ENCODE data around the gene HPN.

Gene HPN

GRCh38 chr19:35079826-35080225 lies 38.3 kb downstream of the HPN start:
- Histone ChIP-seq H3K4me3 (ENCODE audit: low read depth, low read length, poor library complexity, severe bottlenecking) (no peak overlapping the region), H3K9me2 (ENCODE audit: low read depth, low read length) (no peaks in the 10 kb centered on the region), H3K79me2 (ENCODE audit: insufficient read depth, low read length) (no peaks in the 10 kb centered on the region), H3K9ac (ENCODE audit: low read length) (no peak overlapping the region), H3K4me2 (ENCODE audit: low read length) (no peak overlapping the region), H3K27me3 (ENCODE audit: insufficient read depth, low read length) (0 out of 2 replicates have a peak, but pooled peaks cover 4% of the 10 kb centered on the region), H3K4me1 (ENCODE audit: insufficient read depth, low read length, severe bottlenecking) (no peaks in the 10 kb centered on the region), H3K27ac (ENCODE audit: low read depth, low read length, poor library complexity, severe bottlenecking) (no peak overlapping the region), H3K36me3 (ENCODE audit: insufficient read depth, low read length) (no peaks in the 10 kb centered on the region), H3F3A (ENCODE audit: insufficient read depth, low read length) (no peaks in the 10 kb centered on the region), H3K9me3 (ENCODE audit: low read length) (no peaks in the 10 kb centered on the region), H4K20me1 (ENCODE audit: insufficient read depth, low read length) (no peaks in the 10 kb centered on the region), H2AFZ (ENCODE audit: low read length) (no peak overlapping the region)
- TF ChIP-seq EZH2 (IDR thresholded peaks at IDR 0.05; ENCODE audit: borderline replicate concordance, low read length): no peak
- TF ChIP-seq CTCF (IDR thresholded peaks at IDR 0.05; ENCODE audit: low read length): no peak

GRCh38 chr19:35080613-35081170 lies 39.2 kb downstream of the HPN start:
- H3K9me2 ChIP-seq (ENCODE audit: low read depth, low read length): no peaks in the 10 kb centered on the region
- peaks cover 9% of the 10 kb centered on the region for H3K4me1 ChIP-seq (ENCODE audit: insufficient read depth, low read length, severe bottlenecking)
- H3K36me3 ChIP-seq (ENCODE audit: insufficient read depth, low read length): no peaks in the 10 kb centered on the region
- no peak overlapping the region for H3K4me3 ChIP-seq (ENCODE audit: low read depth, low read length, poor library complexity, severe bottlenecking)
- H3K4me2 ChIP-seq (ENCODE audit: low read length): no peak overlapping the region
- no peaks in the 10 kb centered on the region for H3K9me3 ChIP-seq (ENCODE audit: low read length)
- H4K20me1 ChIP-seq (ENCODE audit: insufficient read depth, low read length): no peaks in the 10 kb centered on the region
- no peaks in the 10 kb centered on the region for H3K79me2 ChIP-seq (ENCODE audit: insufficient read depth, low read length)
- H3F3A ChIP-seq (ENCODE audit: insufficient read depth, low read length): no peaks in the 10 kb centered on the region
- TF ChIP-seq EZH2 (IDR thresholded peaks at IDR 0.05; ENCODE audit: borderline replicate concordance, low read length) (no peak), CTCF (IDR thresholded peaks at IDR 0.05; ENCODE audit: low read length) (no peak)
- H3K27ac ChIP-seq (ENCODE audit: low read depth, low read length, poor library complexity, severe bottlenecking): no peak overlapping the region
- H2AFZ ChIP-seq (ENCODE audit: low read length): no peak overlapping the region
- 0 out of 2 replicates have a peak, but pooled peaks cover 3% of the 10 kb centered on the region for H3K27me3 ChIP-seq (ENCODE audit: insufficient read depth, low read length)
- no peak overlapping the region for H3K9ac ChIP-seq (ENCODE audit: low read length)

- Histone ChIP-seq H3K4me2 (ENCODE audit: low read length) (no peak overlapping the region), H3K9ac (ENCODE audit: low read length) (no peak overlapping the region), H3K9me3 (ENCODE audit: low read length) (no peaks in the 10 kb centered on the region), H4K20me1 (ENCODE audit: insufficient read depth, low read length) (no peaks in the 10 kb centered on the region), H2AFZ (ENCODE audit: low read length) (no peak overlapping the region), H3K36me3 (ENCODE audit: insufficient read depth, low read length) (no peaks in the 10 kb centered on the region), H3K4me3 (ENCODE audit: low read depth, low read length, poor library complexity, severe bottlenecking) (no peak overlapping the region), H3K9me2 (ENCODE audit: low read depth, low read length) (no peaks in the 10 kb centered on the region), H3K4me1 (ENCODE audit: insufficient read depth, low read length, severe bottlenecking) (peaks cover 14% of the 10 kb centered on the region), H3K27me3 (ENCODE audit: insufficient read depth, low read length) (no peaks in the 10 kb centered on the region), H3F3A (ENCODE audit: insufficient read depth, low read length) (no peaks in the 10 kb centered on the region), H3K27ac (ENCODE audit: low read depth, low read length, poor library complexity, severe bottlenecking) (no peak overlapping the region), H3K79me2 (ENCODE audit: insufficient read depth, low read length) (no peaks in the 10 kb centered on the region)
- TF ChIP-seq EZH2 (IDR thresholded peaks at IDR 0.05; ENCODE audit: borderline replicate concordance, low read length) (no peak), CTCF (IDR thresholded peaks at IDR 0.05; ENCODE audit: low read length) (no peak)
Measured at GRCh38 chr19:35081201-35081600, 39.7 kb downstream of the HPN start.
